Activated CD4-positive, alpha-beta T cell treated with anti-CD3 and anti-CD28 coated beads for 48 hours (primary cell): ENCODE measurements around the gene SORD.
"Not testable (repeated sequence)": the region's sequence is repeated elsewhere in the genome, so short reads cannot be mapped to it uniquely, and the experiment has no call there.

Experiments
- DNase-seq: peaks from one replicate; pipeline ENCODE4 v3.0.0-alpha.2; 2020

SORD gene

DNA sequence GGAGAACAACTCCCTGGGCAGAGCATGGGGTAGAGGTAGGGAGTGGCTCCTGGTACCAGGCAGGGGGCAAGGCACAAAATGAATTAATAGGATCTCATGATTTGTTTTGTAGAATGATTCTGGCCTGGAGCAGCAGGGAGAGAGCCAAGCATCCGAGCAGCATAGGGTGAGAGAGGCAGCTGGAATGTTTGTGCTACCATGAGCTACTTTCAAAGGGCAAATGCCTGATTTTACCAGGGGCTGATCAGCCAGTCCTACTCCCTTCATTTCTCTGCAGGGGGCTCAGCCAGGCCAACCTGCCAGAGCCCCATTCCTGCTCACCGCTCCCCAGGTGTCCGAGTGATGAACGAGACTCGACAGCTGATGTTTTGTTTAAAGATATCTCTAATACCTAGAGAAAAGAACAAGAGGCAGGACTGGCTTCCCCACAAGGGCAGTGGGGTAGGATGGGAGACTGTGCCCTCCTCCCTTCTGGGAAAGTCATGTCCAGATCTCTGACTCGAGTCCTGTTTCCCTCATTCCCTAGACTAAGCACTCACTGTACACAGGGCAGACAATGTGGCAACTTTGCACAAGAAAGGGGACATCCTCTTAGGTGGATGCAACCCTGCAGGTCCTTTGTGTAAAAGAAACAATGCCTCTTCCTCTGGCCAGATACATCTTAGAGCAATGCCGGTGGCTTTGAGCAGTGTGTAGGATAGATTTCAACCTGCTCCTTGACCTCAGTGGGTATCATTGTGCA, 78.1 kb downstream of the SORD start:
- no peak for DNase-seq

DNA sequence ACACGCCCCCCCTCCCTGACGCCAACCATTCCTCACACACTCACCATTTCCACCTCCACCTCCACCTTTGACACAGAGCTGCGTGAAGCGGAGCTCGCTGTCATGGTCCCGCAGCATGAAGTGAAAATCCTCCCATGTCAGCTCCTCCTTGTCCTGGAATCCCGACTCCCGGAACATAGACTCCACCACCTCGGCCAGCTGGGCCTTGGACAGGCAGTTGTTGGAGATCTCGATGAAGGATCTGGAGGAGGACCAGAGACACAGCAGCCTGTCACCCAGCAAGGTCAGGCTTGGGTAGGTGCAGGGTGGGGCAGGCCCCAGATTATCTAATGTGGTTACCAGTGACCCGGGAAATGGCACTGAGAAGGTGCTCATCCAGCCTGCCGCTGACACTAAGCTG, 78.8 kb downstream of the SORD start:
- no peak for DNase-seq

DNA sequence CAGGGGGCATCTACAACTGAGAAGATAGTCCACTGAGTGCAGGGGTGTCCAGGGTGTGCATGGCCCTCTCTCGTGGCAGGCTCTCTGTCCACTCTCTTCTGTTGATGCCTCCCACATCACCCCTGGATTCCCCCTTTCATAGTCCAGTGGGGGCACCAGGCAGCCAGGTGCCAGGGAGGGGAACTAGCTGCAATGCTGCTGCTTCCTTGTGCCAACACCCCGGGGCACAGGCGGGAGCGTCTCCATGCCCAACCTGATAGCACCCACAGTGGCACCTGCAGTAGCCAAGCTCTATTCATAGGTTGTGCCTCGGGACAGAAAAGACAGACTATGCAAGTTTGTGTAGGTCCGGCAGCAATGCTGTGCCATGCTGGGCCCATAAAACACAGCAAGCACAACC, 79.2 kb downstream of the SORD start:
- DNase-seq, result no peak

DNA sequence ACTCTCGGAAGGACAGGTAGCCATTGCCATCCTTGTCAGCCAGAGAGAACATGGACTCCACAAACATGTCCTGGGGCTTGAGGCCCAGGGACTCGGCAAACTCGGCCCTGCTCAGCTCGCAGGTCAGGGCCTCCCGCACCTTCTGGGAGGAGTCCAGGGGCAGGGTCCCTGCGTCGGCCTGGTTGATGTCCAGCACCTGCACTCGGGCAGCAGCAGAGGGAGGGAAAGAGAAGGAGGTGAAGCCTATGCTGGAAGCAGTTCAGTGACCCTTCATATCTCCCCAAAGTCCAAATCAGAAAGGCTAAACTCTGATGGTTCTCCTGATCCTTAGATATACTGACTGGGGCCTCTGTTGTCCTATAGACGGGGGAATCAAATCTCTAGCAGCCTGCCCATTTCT, 81.2 kb downstream of the SORD start:
- DNase-seq, result not testable (repeated sequence)

DNA sequence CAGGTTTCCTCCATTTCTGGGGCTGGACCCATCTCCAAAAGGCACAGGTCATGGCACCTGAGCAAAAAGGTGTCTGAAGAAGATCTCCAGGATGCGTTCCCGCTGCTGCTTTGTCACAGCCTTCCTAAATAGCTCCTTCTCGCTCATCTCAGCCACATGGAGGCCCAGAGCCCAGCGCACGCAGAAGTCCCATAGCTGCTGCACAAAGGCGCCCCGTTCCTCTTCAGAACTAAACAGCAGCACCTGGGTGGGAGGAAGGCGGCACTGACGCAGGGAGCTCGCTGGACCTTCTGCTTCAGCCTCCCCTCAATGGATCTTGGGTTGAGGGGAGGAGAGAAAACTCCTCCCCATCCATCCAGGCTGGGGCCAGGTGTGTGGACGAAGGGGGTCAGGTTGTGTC, 82.6 kb downstream of the SORD start:
- DNase-seq, result no peak

DNA sequence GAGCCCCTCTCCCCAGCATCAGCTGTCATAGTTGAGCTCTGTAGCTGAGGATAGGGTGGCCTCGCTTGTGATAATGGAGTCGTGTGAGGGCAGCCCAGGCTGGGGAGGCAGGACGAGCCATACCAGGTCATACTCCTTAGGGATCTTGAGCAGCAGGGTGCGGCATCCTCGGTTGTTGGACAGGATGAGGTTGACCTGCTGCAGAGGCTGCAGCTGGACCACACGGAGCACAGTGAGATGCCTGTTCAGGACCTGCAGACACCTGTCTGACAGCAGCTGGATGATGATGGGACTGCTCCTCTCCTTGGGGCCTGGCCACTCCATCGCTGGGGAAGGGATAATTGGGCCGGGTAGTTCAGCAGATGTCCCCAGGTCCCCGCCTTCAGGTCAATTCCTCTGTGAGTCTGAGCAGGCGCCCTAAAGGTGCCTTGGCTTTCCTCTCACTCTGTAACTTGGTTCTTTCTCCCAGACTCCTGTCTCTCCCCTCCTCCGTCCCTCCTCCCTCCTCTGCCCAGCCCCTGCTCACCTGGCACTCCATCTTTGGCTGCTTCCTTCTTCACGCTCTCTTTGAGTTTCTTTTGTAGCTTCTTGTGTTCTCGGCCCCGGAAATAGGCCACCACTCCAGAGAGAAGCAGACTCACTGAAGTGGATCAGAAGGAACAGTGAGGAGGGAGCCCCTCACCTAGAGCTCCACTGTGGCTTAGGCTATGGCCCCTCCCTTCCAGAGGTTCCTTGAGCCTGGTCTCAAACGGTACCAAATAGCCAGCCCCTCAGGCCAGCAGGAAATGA, 83.2 kb downstream of the SORD start:
- DNase-seq, result no peak

DNA sequence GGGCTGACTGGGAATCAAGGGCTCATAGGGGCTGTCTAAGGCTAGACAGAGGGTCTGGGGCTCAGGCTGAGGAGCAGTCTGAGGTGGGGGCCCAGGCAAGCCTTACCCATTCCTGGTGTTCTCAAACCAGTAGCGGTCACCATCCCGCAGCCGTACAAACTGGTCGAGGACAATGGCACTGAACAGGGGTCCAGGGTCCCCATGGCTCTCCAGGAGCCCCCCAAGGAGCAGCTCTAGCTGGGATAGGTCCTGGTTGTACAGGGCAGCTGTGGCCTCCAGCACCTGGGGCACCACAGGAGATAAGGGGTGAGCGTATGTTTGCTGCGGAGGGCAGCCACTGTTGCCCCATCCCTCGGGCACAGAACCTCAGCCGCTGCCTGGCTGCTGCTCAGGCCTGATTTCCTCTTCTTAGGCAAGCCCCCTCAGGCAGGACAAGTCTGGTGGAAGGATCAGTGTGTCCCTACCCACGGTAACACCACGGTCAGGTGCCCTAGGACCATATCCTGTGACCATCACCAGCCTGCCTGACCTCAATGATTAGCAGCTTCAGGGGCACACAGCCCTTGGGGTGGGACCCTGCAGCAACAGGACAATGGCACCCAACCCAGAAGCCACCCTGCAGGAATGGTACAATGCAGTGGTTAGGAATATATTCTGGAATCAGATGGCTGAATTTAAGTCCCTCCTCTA, 85.1 kb downstream of the SORD start:
- no peak for DNase-seq

DNA sequence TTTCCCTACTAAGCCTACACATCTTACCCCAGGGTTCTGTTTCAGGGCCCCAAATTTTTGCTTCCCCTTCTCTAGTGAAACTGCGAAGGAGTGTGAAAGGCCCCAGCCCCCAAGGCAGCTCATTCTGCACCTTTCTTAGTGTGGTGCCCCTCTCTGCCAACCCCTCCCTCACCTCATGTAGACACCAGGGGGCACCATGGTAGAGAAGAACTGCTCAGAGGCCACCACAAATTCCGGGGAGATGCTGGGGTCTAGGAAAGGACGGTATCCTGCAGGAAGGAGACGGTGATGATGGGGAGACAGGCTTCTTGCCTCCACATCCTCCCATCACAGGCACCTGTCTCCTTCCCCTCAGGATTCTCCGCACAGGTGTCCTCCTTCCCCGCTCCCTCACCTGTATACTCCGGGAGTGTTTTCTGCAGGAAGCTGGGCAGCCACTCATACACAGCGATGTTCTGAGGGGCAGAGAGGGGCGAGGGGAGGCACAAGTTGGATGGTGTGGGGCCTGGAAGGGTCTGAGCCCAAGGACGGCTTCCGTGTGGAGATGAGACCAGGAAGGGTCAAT, 87.3 kb downstream of the SORD start:
- no peak for DNase-seq

DNA sequence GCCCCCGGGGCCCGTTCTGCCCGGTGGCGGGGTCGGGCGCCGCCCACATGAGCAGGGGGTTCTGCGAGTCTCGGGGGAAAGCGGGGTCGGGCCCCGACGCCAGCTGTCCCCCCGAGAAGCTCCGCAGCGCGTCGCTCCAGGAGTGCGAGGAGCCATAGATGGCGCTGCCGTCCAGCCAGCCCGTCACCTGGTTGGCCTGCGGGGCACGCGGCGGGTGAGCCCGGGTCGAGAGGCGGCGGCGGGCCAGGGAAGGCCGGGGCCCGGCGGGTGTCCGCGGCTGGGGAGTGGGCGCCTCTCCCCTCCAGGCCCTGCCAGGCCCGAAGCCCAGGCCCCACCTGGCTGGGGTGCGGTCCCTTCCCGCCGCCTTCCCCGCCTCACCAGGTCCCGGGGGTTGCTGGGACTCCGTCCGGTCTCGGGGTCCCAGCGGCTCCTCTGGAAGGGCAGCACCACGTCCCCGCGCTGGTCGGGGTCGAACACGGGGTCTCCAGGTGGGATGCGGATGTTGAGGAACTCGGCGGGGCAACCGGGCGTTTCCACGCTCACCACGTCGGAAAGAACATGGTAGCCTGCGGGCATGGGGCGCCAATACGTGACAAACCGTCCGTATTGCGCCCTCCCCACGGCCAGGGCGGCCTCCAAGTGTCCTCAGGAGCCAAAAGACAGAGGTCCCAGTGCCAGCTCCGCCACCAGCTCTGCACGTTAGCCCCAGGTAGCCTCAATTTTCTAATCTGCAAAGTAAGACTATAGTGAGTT, 88.6 kb downstream of the SORD start:
- DNase-seq, result no peak

DNA sequence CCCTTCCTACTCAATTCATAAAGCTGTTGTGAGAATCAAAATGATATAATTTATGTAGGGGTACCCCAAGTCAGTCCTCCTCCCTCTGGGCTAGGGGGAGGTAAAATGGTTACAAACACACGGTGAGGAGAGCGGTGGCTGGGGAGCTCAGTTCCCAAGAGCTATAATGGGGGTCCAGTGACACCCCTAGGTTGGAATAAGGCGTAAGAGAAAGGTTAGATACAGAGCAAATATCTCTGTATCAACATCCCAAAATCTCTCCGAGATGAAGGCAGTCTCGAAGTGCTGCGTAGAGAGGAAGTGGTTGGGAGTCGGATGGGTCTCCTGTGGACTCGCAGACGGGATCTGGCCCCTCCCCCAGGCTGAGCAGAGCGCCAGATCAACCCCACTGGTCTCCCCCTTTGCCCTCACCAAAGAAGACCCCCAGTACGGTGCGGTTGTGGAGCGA, 89.2 kb downstream of the SORD start:
- DNase-seq, result no peak

DNA sequence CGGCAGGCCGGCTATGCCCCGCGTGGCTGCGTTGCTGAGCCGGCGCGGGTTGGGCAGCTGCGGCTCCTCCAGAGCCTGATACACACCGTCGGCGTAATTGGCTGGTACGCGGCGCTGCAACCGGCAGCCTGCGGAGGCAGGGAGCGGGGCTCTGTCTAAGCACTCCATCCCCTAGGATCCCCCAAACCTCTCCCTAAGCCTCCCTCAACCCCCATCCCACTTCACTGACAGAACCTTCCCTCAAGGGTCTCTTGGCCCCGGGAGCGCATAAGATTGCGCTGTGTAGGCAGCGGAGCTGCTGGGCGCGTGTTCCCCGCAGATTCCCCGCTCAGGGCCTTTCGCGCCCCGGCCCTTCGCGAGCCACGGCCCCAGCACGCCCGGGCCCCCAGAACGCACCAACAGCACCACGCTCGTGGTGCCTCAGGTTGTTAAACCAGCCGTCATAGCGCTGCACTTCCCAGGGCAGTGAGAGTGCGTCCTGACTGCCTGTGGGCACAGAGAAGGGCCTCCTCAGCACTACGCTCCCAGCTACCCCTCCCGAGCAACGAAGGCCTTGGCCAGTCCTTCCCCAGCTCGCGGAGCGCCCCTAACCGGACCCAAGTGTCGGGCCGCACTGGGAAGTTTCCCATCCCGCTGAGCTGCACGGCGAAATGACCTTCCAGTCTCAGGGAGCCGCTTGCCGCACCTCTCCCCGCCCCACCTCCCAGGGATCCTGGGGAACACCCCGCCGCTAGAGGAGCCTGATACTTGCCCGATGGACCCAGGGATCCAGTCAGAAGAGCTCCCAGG, 89.8 kb downstream of the SORD start:
- DNase-seq, result no peak

DNA sequence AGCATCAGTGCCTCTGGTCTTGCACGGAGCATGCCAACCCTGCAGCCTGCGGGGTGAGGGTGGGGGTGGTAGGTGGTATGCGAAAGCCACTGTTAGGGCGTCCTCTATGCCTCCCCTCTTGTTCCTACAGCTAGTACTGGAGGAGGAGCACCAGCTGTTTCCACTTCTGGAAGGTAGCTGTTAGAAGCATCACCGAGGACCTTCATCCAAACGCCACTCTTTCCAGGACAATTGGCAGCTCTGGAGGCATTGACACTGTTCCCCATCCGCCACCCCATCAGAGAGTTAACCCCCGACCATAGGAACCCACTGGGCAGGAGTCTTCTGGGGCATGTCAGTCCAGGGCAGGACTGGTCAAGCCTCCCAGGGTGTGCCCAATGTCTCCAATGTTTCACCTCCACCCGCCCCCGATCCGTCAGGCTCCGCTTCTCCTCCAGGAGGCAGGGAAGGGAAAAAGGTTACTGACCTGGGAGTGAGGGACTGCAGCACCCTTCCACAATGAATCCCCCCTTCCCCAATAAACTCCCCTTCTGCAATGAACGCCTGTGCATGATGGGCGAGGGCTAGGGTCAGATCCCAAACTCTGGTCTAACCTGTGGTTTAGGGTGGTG, 90.5 kb downstream of the SORD start:
- DNase-seq, result no peak

DNA sequence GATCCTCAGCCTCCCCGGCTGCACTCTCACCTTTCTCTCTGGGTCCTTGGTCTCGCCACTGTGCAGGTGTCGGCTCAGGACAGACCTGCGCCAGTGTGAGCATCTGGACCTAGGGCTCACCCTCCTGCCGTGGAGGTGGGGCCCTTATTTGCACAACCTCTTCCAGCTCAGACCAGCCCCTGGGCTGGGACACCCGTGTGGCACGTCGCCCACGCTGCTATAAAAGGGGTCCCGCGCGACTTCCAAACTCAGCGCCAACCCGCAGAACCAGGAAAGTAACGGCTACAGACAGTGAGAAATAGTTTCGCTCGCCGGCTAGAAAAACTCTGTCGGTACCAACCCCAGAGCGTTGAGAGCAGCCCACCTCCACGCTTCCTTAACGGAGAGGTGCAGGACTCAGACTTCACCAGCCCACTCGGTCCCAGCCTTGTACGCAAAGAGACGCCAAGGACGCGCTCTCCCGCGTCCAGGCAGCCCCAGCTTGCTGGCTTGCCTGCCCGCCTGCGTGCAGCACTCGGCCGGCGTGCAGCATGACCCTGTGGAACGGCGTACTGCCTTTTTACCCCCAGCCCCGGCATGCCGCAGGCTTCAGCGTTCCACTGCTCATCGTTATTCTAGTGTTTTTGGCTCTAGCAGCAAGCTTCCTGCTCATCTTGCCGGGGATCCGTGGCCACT, 91.2 kb downstream of the SORD start, which contains the start of the genes DUOX2 and DUOXA2:
Gene DUOX2, minus strand, starts transcription at position 97 of the 675 bp plus-strand sequence. CDS start 761 bp downstream, outside the sequence.
Gene DUOXA2, plus strand, starts transcription at position 251 of the 675 bp plus-strand sequence. Its CDS starts 280 bp downstream, at position 531.
- DNase-seq, result no peak

DNA sequence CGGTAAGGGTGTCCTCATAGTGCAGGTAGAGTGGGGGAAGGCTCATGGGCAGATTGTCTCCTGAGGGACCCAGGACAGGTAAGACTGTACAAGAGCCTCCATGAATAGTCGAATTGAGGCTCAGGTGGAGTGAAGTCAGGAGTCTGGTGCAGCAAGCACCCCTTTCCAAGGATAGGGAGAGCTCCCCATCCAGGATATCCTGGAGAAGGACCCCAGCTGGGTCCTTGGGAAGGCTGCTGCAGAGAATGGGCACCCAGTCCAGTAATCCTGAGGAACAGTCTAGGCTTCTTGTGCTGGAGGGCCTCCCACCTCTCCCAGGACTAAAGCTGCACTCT, 91.7 kb downstream of the SORD start:
- DNase-seq, result no peak

DNA sequence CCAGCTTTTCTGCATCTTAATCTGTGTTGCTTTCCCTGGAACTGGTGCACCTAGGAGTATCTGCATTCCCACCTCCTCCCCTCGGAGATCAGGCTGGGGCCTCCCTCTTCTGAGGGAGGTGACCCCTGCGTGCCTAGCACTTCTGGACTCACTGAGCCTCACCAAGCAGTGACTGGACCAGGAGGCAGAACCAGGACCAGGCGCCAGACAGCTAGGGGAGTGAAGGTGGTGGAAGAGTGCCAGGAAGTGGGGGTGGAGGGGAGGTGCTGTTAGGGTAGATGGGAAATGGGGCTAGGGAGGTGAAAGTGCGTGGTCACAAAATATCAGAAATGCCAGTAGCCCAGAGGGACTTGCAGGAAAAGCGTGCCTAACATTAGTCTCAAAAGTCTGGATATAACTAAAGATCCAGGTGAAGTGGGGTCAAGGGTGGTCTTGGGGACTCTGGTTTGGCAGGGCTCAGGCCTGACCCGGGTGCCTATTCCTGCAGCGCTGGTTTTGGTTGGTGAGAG, 92.4 kb downstream of the SORD start:
- no peak for DNase-seq

DNA sequence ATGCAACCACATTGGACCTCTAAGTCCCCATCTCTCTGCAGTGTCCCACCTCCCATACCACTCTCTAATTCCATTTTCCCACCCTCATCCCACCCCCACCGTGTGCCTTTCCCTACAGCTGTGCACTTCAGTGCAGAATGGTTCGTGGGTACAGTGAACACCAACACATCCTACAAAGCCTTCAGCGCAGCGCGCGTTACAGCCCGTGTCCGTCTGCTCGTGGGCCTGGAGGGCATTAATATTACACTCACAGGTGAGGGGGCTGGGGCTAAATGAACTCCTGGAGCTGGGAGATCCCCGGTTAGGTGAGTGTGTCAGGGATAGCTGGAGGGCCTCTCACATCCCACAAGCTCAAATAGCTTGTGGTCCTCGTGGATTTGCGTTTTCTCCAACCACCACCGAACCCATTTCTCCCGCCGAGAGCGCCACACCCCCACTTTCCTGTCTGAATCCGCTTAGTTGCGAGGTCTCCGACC, 93.0 kb downstream of the SORD start:
- DNase-seq, result no peak

DNA sequence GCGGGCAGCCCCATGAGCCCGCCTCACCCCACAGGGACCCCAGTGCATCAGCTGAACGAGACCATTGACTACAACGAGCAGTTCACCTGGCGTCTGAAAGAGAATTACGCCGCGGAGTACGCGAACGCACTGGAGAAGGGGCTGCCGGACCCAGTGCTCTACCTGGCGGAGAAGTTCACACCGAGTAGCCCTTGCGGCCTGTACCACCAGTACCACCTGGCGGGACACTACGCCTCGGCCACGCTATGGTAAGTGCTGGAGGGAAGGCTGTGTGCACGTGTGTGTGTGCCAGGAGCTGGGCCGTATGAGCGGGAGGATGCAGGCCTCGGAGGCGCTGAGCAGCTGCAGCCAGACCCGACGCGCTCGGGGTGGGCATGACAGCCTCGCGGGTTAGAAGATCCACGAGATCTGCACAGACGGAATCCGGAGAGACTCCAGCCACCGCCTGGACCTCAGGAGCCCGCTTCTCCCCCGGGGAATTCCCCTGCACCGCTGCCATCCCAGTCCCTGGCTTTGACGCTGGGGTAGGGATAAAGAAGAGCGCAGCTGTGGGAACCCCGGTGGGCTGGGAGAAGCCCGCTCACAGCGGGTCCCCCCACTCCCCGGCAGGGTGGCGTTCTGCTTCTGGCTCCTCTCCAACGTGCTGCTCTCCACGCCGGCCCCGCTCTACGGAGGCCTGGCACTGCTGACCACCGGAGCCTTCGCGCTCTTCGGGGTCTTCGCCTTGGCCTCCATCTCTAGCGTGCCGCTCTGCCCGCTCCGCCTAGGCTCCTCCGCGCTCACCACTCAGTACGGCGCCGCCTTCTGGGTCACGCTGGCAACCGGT, 93.7 kb downstream of the SORD start:
- DNase-seq, result no peak

DNA sequence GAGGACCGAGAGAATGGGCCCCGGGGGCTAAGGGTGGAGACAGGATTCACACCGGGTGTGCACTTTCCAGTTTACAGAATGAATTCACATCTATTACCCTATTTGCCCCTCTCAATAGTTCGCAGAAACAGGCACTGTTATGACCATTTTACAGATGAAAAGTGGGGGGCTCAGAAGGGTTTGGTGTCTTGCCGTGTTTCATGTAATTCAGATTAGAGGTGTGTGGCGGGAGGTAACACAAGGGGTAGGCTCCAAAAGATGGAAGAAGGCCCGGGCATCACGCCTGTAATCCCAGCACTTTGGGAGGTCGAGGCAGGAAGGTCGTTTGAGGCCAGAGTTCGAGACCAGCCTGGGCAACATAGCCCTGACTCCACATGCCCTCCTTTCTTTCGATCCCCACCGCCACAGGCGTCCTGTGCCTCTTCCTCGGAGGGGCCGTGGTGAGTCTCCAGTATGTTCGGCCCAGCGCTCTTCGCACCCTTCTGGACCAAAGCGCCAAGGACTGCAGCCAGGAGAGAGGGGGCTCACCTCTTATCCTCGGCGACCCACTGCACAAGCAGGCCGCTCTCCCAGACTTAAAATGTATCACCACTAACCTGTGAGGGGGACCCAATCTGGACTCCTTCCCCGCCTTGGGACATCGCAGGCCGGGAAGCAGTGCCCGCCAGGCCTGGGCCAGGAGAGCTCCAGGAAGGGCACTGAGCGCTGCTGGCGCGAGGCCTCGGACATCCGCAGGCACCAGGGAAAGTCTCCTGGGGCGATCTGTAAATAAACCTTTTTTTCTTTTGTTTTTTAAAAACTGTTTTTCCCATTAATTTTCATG, 94.5 kb downstream of the SORD start:
- no peak for DNase-seq
